ENCODE measurements around the gene UPK3A.

The UPK3A gene

GRCh38 chr22:45335021-45335818 is 50.5 kb downstream of the UPK3A start:
- TF ChIP-seq POLR2AphosphoS5 (IDR thresholded peaks at IDR 0.05; ENCODE audit: low read depth, low read length) (no peak), TAF1 (IDR thresholded peaks at IDR 0.05; ENCODE audit: low read depth, low read length) (no peak), PAX5 (IDR thresholded peaks at IDR 0.05; ENCODE audit: insufficient read depth, low read length, severe bottlenecking) (no peak), POU2F2 (IDR thresholded peaks at IDR 0.05; ENCODE audit: low read depth, low read length) (no peak), SPI1 (IDR thresholded peaks at IDR 0.05; ENCODE audit: low read depth, low read length) (no peak), POLR2A (IDR thresholded peaks at IDR 0.05; ENCODE audit: low read depth, low read length) (no peak)
- DNase-seq (ENCODE audit: insufficient read length, low spot score) (no peak), FAIRE-seq (no peak)

- no peak for DNase-seq (ENCODE audit: insufficient read length, low spot score)
- FAIRE-seq, result no peak
- TF ChIP-seq PAX5 (IDR thresholded peaks at IDR 0.05; ENCODE audit: insufficient read depth, low read length, severe bottlenecking), result no peak
- TF ChIP-seq POU2F2 (IDR thresholded peaks at IDR 0.05; ENCODE audit: low read depth, low read length), result no peak
Measured at GRCh38 chr22:45335854-45336522, 51.2 kb downstream of the UPK3A start.

- TF ChIP-seq SPI1 (IDR thresholded peaks at IDR 0.05; ENCODE audit: low read depth, low read length) (no peak), TAF1 (IDR thresholded peaks at IDR 0.05; ENCODE audit: low read depth, low read length) (no peak), POLR2AphosphoS5 (IDR thresholded peaks at IDR 0.05; ENCODE audit: low read depth, low read length) (no peak), POLR2A (IDR thresholded peaks at IDR 0.05; ENCODE audit: low read depth, low read length) (no peak), POU2F2 (IDR thresholded peaks at IDR 0.05; ENCODE audit: low read depth, low read length) (no peak), PAX5 (IDR thresholded peaks at IDR 0.05; ENCODE audit: insufficient read depth, low read length, severe bottlenecking) (no peak)
- FAIRE-seq (no peak), DNase-seq (ENCODE audit: insufficient read length, low spot score) (no peak)
Measured at GRCh38 chr22:45336971-45337431, 52.3 kb downstream of the UPK3A start.

- FAIRE-seq (no peak), DNase-seq (ENCODE audit: insufficient read length, low spot score) (no peak)
- TF ChIP-seq TAF1 (IDR thresholded peaks at IDR 0.05; ENCODE audit: low read depth, low read length) (no peak), SPI1 (IDR thresholded peaks at IDR 0.05; ENCODE audit: low read depth, low read length) (no peak), POLR2AphosphoS5 (IDR thresholded peaks at IDR 0.05; ENCODE audit: low read depth, low read length) (no peak), POU2F2 (IDR thresholded peaks at IDR 0.05; ENCODE audit: low read depth, low read length) (no peak), POLR2A (IDR thresholded peaks at IDR 0.05; ENCODE audit: low read depth, low read length) (no peak), PAX5 (IDR thresholded peaks at IDR 0.05; ENCODE audit: insufficient read depth, low read length, severe bottlenecking) (no peak)
Measured at GRCh38 chr22:45337536-45337935, 52.8 kb downstream of the UPK3A start.

GRCh38 chr22:45338795-45339194 is 54.0 kb downstream of the UPK3A start:
- TF ChIP-seq POLR2AphosphoS5 (IDR thresholded peaks at IDR 0.05; ENCODE audit: low read depth, low read length) (no peak), POLR2A (IDR thresholded peaks at IDR 0.05; ENCODE audit: low read depth, low read length) (no peak)
- no peak for FAIRE-seq

GRCh38 chr22:45340323-45340722 is 55.6 kb downstream of the UPK3A start:
- TF ChIP-seq POLR2A (IDR thresholded peaks at IDR 0.05; ENCODE audit: low read depth, low read length) (no peak), SPI1 (IDR thresholded peaks at IDR 0.05; ENCODE audit: low read depth, low read length) (no peak), POLR2AphosphoS5 (IDR thresholded peaks at IDR 0.05; ENCODE audit: low read depth, low read length) (no peak), POU2F2 (IDR thresholded peaks at IDR 0.05; ENCODE audit: low read depth, low read length) (no peak), PAX5 (IDR thresholded peaks at IDR 0.05; ENCODE audit: insufficient read depth, low read length, severe bottlenecking) (no peak), TAF1 (IDR thresholded peaks at IDR 0.05; ENCODE audit: low read depth, low read length) (no peak)
- FAIRE-seq (no peak), DNase-seq (ENCODE audit: insufficient read length, low spot score) (no peak)

More at GRCh38 chr22:45338795-45339194, 54.0 kb downstream of the UPK3A start:
- DNase-seq (ENCODE audit: insufficient read length, low spot score), result no peak

- TF ChIP-seq SPI1 (IDR thresholded peaks at IDR 0.05; ENCODE audit: low read depth, low read length) (no peak), PAX5 (IDR thresholded peaks at IDR 0.05; ENCODE audit: insufficient read depth, low read length, severe bottlenecking) (no peak), POLR2A (IDR thresholded peaks at IDR 0.05; ENCODE audit: low read depth, low read length) (no peak), POLR2AphosphoS5 (IDR thresholded peaks at IDR 0.05; ENCODE audit: low read depth, low read length) (no peak), TAF1 (IDR thresholded peaks at IDR 0.05; ENCODE audit: low read depth, low read length) (no peak), POU2F2 (IDR thresholded peaks at IDR 0.05; ENCODE audit: low read depth, low read length) (no peak)
- DNase-seq (ENCODE audit: insufficient read length, low spot score) (no peak), FAIRE-seq (no peak)
Measured at GRCh38 chr22:45341498-45341897, 56.7 kb downstream of the UPK3A start.

- DNase-seq (ENCODE audit: insufficient read length, low spot score) (no peak), FAIRE-seq (no peak)
- TF ChIP-seq POU2F2 (IDR thresholded peaks at IDR 0.05; ENCODE audit: low read depth, low read length) (no peak), TAF1 (IDR thresholded peaks at IDR 0.05; ENCODE audit: low read depth, low read length) (no peak), PAX5 (IDR thresholded peaks at IDR 0.05; ENCODE audit: insufficient read depth, low read length, severe bottlenecking) (no peak), POLR2AphosphoS5 (IDR thresholded peaks at IDR 0.05; ENCODE audit: low read depth, low read length) (no peak), POLR2A (IDR thresholded peaks at IDR 0.05; ENCODE audit: low read depth, low read length) (no peak), SPI1 (IDR thresholded peaks at IDR 0.05; ENCODE audit: low read depth, low read length) (no peak)
Measured at GRCh38 chr22:45343143-45343542, 58.4 kb downstream of the UPK3A start.

- FAIRE-seq, result no peak
- TF ChIP-seq TAF1 (IDR thresholded peaks at IDR 0.05; ENCODE audit: low read depth, low read length) (no peak), POLR2A (IDR thresholded peaks at IDR 0.05; ENCODE audit: low read depth, low read length) (no peak), POLR2AphosphoS5 (IDR thresholded peaks at IDR 0.05; ENCODE audit: low read depth, low read length) (no peak), PAX5 (IDR thresholded peaks at IDR 0.05; ENCODE audit: insufficient read depth, low read length, severe bottlenecking) (no peak), POU2F2 (IDR thresholded peaks at IDR 0.05; ENCODE audit: low read depth, low read length) (no peak), SPI1 (IDR thresholded peaks at IDR 0.05; ENCODE audit: low read depth, low read length) (no peak)
- no peak for DNase-seq (ENCODE audit: insufficient read length, low spot score)
Measured at GRCh38 chr22:45344334-45344733, 59.6 kb downstream of the UPK3A start.
